ENCODE results near the gene LCA5.

The LCA5 gene

DNA sequence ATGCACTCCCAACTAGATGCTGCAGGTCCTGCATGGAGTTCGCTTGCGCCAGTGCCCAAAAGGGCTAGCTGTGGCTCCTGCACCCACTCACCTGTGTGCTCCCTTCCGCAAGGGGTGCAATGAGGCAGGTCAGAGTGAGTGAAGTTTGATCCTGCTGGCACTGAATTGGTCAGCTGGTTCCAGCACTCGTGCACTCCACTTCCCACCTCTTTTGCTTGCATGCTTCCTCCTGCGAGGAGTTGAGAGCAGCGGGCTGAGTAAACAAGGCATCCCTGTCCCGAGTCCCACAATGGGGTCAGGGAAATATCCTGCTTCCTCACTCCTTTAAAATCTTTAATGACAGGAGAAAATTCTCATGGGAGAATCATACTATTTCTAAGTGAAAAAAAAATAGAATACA is 86.2 kb downstream of the LCA5 start:
- TF ChIP-seq SIN3A (IDR thresholded peaks at IDR 0.05; ENCODE audit: borderline replicate concordance, insufficient read depth, low read length): no peak
- no peak for TF ChIP-seq POLR2AphosphoS5 (IDR thresholded peaks at IDR 0.05; ENCODE audit: low read depth, low read length)
- no peak for TF ChIP-seq FOXP2 (optimal IDR thresholded peaks at IDR 0.05; ENCODE audit: borderline replicate concordance, extremely low read depth, extremely low read length, insufficient read depth)
- TF ChIP-seq, protein P1, sequence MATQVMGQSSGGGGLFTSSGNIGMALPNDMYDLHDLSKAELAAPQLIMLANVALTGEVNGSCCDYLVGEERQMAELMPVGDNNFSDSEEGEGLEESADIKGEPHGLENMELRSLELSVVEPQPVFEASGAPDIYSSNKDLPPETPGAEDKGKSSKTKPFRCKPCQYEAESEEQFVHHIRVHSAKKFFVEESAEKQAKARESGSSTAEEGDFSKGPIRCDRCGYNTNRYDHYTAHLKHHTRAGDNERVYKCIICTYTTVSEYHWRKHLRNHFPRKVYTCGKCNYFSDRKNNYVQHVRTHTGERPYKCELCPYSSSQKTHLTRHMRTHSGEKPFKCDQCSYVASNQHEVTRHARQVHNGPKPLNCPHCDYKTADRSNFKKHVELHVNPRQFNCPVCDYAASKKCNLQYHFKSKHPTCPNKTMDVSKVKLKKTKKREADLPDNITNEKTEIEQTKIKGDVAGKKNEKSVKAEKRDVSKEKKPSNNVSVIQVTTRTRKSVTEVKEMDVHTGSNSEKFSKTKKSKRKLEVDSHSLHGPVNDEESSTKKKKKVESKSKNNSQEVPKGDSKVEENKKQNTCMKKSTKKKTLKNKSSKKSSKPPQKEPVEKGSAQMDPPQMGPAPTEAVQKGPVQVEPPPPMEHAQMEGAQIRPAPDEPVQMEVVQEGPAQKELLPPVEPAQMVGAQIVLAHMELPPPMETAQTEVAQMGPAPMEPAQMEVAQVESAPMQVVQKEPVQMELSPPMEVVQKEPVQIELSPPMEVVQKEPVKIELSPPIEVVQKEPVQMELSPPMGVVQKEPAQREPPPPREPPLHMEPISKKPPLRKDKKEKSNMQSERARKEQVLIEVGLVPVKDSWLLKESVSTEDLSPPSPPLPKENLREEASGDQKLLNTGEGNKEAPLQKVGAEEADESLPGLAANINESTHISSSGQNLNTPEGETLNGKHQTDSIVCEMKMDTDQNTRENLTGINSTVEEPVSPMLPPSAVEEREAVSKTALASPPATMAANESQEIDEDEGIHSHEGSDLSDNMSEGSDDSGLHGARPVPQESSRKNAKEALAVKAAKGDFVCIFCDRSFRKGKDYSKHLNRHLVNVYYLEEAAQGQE (IDR thresholded peaks at IDR 0.05; ENCODE audit: insufficient read depth in 1 of 2, low read depth in 2 of 2, low read length in 2 of 2): no peak
- no peak for TF ChIP-seq TAF1 (IDR thresholded peaks at IDR 0.05; ENCODE audit: borderline replicate concordance, insufficient read depth, low read length)

DNA sequence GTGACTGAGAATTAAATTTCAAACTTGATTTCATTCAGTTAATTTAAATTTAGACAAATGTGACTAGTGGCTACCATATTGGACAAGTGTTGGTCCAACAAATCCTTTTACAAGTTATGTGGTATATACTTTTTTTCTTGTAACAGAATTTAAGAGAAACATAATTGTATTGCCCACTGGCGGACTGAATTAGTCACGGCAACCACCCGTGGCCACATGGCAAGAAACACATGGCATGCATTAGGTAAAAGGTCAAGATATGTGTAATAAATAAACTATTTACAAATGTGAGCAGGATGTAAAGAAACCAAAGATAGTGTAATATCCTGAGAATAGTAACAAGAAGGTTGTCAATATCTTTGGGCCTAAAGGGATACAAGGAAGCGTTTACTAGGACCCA is 91.2 kb downstream of the LCA5 start:
- TF ChIP-seq SIN3A (IDR thresholded peaks at IDR 0.05; ENCODE audit: borderline replicate concordance, insufficient read depth, low read length): no peak
- TF ChIP-seq POLR2AphosphoS5 (IDR thresholded peaks at IDR 0.05; ENCODE audit: low read depth, low read length): no peak
- TF ChIP-seq TAF1 (IDR thresholded peaks at IDR 0.05; ENCODE audit: borderline replicate concordance, insufficient read depth, low read length): no peak
- TF ChIP-seq FOXP2 (optimal IDR thresholded peaks at IDR 0.05; ENCODE audit: borderline replicate concordance, extremely low read depth, extremely low read length, insufficient read depth): no peak
- TF ChIP-seq, protein P1 (IDR thresholded peaks at IDR 0.05; ENCODE audit: insufficient read depth in 1 of 2, low read depth in 2 of 2, low read length in 2 of 2): no peak

DNA sequence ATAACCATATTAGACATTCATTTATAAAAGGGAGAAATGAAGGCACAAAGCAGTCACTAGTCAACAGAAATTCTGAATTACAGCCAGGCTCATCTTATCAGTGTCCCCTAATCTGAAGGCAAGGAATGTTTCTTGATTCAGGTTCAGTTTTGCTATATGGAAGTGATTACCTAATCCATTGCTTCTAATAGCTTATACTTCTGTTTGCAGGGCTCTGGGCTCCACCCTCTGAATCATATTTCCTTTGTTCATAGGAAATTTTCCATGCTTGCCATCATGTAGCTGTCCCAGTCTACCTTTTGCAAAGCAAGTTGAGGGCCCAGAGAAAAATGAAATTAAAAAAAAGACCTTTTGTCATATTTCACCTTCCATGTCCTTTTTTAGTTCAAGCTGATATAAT is 96.0 kb downstream of the LCA5 start:
- TF ChIP-seq TAF1 (IDR thresholded peaks at IDR 0.05; ENCODE audit: borderline replicate concordance, insufficient read depth, low read length) (no peak), SIN3A (IDR thresholded peaks at IDR 0.05; ENCODE audit: borderline replicate concordance, insufficient read depth, low read length) (no peak), FOXP2 (optimal IDR thresholded peaks at IDR 0.05; ENCODE audit: borderline replicate concordance, extremely low read depth, extremely low read length, insufficient read depth) (no peak), POLR2AphosphoS5 (IDR thresholded peaks at IDR 0.05; ENCODE audit: low read depth, low read length) (no peak)
- TF ChIP-seq, protein P1 (IDR thresholded peaks at IDR 0.05; ENCODE audit: insufficient read depth in 1 of 2, low read depth in 2 of 2, low read length in 2 of 2): no peak

DNA sequence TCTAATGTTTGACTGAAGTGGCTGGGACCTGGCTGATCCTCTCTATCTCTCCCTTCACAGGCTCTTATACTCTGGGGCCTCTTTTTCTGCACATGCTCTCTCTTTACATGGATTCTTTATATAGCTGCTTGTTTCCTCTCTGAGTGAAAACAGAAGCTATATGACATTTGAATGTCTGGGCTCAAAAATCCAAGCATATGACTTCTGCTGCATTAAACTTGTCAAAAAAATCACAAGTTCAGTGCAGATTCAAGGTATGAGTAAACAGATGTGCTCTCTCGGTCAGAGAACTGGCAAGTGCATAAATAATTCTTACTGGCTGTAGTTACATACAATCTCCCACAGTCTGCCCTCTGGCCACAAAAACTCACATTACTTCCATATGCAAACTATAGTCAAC is 96.6 kb downstream of the LCA5 start:
- TF ChIP-seq FOXP2 (optimal IDR thresholded peaks at IDR 0.05; ENCODE audit: borderline replicate concordance, extremely low read depth, extremely low read length, insufficient read depth) (no peak), SIN3A (IDR thresholded peaks at IDR 0.05; ENCODE audit: borderline replicate concordance, insufficient read depth, low read length) (no peak), POLR2AphosphoS5 (IDR thresholded peaks at IDR 0.05; ENCODE audit: low read depth, low read length) (no peak), TAF1 (IDR thresholded peaks at IDR 0.05; ENCODE audit: borderline replicate concordance, insufficient read depth, low read length) (no peak)
- TF ChIP-seq, protein P1 (IDR thresholded peaks at IDR 0.05; ENCODE audit: insufficient read depth in 1 of 2, low read depth in 2 of 2, low read length in 2 of 2): no peak

DNA sequence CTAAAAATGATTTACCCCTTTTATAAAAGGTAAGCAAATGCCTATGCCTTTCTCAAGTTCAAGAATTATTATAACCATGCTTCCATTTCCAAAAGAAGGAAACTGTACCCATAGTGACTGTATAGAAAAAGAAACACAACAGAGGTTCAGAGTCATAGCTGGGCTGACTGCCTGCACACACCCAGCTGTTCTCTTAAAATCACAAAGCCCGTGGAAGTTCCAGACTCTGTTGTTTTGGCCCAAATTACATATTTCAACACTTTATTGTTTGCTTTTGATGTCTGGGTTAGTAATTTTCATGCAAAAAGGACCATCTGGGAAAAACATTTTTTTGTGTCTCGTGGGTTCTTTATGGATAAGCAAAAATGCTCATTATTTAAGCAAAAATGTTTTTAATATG is 99.2 kb downstream of the LCA5 start:
- TF ChIP-seq POLR2AphosphoS5 (IDR thresholded peaks at IDR 0.05; ENCODE audit: low read depth, low read length) (no peak), FOXP2 (optimal IDR thresholded peaks at IDR 0.05; ENCODE audit: borderline replicate concordance, extremely low read depth, extremely low read length, insufficient read depth) (no peak), SIN3A (IDR thresholded peaks at IDR 0.05; ENCODE audit: borderline replicate concordance, insufficient read depth, low read length) (no peak), TAF1 (IDR thresholded peaks at IDR 0.05; ENCODE audit: borderline replicate concordance, insufficient read depth, low read length) (no peak)
- TF ChIP-seq, protein P1 (IDR thresholded peaks at IDR 0.05; ENCODE audit: insufficient read depth in 1 of 2, low read depth in 2 of 2, low read length in 2 of 2): no peak
